Tibial nerve (tissue), 3 donors: ENCODE measurements around the gene FUT8.

Experiments used
- POLR2A ChIP-seq, 2 donors: fragments of 450-650 bp; IDR thresholded peaks; one replicate each; pipeline ENCODE4 v1.6.1; 2017; ENCODE audit warnings: antibody characterized with exemption in 2 of 2, mild to moderate bottlenecking in 2 of 2, moderate library complexity in 2 of 2
- TF ChIP-seq, protein P1 (sequence below), 5 experiments: fragments of 200-600 bp in 3 of 5; fragments of 450-650 bp in 2 of 5; sonication (generic) in 3 of 5; IDR thresholded peaks; one replicate each; pipeline ENCODE4 v1.5.1; 2016 to 2019; ENCODE audit warnings: antibody characterized with exemption in 5 of 5, mild to moderate bottlenecking in 3 of 5, moderate library complexity in 2 of 5

GRCh38 chr14:65751510-65751909, 339.0 kb downstream of the FUT8 start:
- TF ChIP-seq, protein P1, sequence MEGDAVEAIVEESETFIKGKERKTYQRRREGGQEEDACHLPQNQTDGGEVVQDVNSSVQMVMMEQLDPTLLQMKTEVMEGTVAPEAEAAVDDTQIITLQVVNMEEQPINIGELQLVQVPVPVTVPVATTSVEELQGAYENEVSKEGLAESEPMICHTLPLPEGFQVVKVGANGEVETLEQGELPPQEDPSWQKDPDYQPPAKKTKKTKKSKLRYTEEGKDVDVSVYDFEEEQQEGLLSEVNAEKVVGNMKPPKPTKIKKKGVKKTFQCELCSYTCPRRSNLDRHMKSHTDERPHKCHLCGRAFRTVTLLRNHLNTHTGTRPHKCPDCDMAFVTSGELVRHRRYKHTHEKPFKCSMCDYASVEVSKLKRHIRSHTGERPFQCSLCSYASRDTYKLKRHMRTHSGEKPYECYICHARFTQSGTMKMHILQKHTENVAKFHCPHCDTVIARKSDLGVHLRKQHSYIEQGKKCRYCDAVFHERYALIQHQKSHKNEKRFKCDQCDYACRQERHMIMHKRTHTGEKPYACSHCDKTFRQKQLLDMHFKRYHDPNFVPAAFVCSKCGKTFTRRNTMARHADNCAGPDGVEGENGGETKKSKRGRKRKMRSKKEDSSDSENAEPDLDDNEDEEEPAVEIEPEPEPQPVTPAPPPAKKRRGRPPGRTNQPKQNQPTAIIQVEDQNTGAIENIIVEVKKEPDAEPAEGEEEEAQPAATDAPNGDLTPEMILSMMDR (IDR thresholded peaks at IDR 0.05), result no peak
- no peak for TF ChIP-seq POLR2A (IDR thresholded peaks at IDR 0.05)
